Activated naive CD8-positive, alpha-beta T cell treated with anti-CD3 and anti-CD28 coated beads, Interleukin-2, amount 50 U/mL, for 24 hours (primary cell): ENCODE measurements around the gene SMARCAL1.

ENCODE experiments used
- ATAC-seq: fragments of 150-1000 bp; cut with Tn5 transposase; one replicate; pipeline ENCODE4 v1.10.0; 2021
- DNase-seq: peaks from one replicate; pipeline ENCODE4 v3.0.0; 2021
- H3K27ac Mint-ChIP-seq: one replicate; pipeline ENCODE4 v1.8.0; 2021; ENCODE audit warnings: mild to moderate bottlenecking, mixed read lengths
- H3K27me3 Mint-ChIP-seq: one replicate; pipeline ENCODE4 v1.8.0; 2021; ENCODE audit warnings: mixed read lengths
- H3K36me3 Mint-ChIP-seq: one replicate; pipeline ENCODE4 v1.8.0; 2021; ENCODE audit warnings: low read depth, mixed read lengths
- H3K4me1 Mint-ChIP-seq: one replicate; pipeline ENCODE4 v1.8.0; 2021; ENCODE audit warnings: mixed read lengths
- H3K4me3 Mint-ChIP-seq: one replicate; pipeline ENCODE4 v1.8.0; 2021; ENCODE audit warnings: mild to moderate bottlenecking, moderate library complexity, mixed read lengths
- H3K9me3 Mint-ChIP-seq: one replicate; pipeline ENCODE4 v1.8.0; 2021; ENCODE audit warnings: mixed read lengths

Gene SMARCAL1

GRCh38 chr2:216522892-216523502, 110.7 kb downstream of the SMARCAL1 start:
- ATAC-seq (no peak), DNase-seq (no peak)
- H3K27me3 Mint-ChIP-seq = no peaks in the 10 kb centered on the region
- no peak overlapping the region for H3K4me3 Mint-ChIP-seq
- no peaks in the 10 kb centered on the region for H3K4me1 Mint-ChIP-seq
- H3K9me3 Mint-ChIP-seq = no peaks in the 10 kb centered on the region
- H3K27ac Mint-ChIP-seq = no peak overlapping the region
- H3K36me3 Mint-ChIP-seq = no peaks in the 10 kb centered on the region

- Mint-ChIP-seq H3K4me1 (no peaks in the 10 kb centered on the region), H3K27me3 (no peaks in the 10 kb centered on the region), H3K4me3 (no peak overlapping the region), H3K27ac (no peak overlapping the region), H3K36me3 (no peaks in the 10 kb centered on the region), H3K9me3 (no peaks in the 10 kb centered on the region)
- DNase-seq = no peak
- ATAC-seq = no peak
Observed at GRCh38 chr2:216525972-216526371, 113.7 kb downstream of the SMARCAL1 start.

DNA sequence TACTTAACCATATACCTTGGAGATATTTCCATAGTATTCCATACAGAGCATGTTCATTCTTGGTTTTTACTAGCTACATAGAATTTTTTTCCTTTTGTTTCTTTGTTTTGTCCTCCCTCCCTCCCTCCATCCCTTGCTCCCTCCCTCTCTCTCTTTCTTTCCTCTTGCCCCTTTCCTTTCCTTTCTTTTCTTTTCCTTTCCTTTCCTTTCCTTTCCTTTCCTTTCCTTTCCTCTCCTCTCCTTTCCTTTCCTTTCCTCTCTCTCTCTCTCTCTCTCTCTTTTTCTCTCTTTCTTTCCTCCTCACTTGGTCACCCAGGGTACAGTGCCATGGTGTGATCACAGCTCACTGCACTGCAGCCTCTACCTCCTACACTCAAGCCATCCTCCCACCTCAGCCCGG, 114.7 kb downstream of the SMARCAL1 start:
- Mint-ChIP-seq H3K27ac (no peak overlapping the region), H3K4me1 (no peaks in the 10 kb centered on the region), H3K4me3 (no peak overlapping the region), H3K27me3 (no peaks in the 10 kb centered on the region), H3K9me3 (no peaks in the 10 kb centered on the region), H3K36me3 (no peaks in the 10 kb centered on the region)
- DNase-seq = no peak
- no peak for ATAC-seq

DNA sequence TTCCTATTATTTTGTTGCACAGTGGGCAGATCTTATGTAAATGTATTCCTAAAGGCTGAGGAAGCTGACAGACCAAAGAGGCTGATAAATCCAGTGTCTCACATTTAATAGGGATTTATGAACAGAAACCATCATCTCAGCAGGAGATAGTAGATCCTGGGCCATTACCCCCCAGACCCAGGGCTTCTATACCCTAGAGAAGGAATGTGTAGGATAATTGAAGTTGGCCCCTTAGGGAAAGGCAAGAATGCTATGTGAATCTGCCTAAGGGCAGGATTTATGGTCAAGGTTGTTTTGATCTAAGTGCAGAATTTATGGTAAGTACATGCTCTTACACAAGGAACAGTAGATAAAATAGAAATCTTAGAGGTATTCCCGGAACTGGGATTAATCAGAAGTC, 115.3 kb downstream of the SMARCAL1 start:
- Mint-ChIP-seq H3K36me3 (no peaks in the 10 kb centered on the region), H3K4me1 (no peaks in the 10 kb centered on the region), H3K27ac (no peak overlapping the region), H3K27me3 (no peaks in the 10 kb centered on the region), H3K9me3 (no peaks in the 10 kb centered on the region), H3K4me3 (no peak overlapping the region)
- no peak for DNase-seq
- ATAC-seq = no peak

DNA sequence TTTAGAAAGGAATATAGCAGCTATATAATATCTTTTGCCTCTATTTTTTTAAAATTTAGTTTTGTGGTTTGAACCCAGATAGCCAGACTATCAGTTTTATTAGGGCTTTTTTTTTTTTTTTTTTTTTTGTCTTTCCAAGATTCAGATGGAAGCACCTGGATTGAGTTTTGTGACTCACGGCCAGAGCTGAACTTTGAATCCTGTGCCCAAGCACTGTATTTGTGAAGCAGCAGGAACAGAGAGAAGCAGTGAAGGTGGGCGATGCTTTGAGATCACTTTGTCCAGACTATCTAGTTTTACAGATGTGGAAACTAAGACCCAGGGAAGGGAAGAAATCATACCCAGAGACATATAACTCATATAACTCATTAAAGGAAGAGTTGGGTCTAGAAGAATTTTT, 120.3 kb downstream of the SMARCAL1 start:
- Mint-ChIP-seq H3K4me3 (no peak overlapping the region), H3K27ac (no peak overlapping the region)
- ATAC-seq = no peak

More for the DNA sequence above, 120.3 kb downstream of the SMARCAL1 start:
- Mint-ChIP-seq H3K4me1 (peaks cover 2% of the 10 kb centered on the region), H3K36me3 (no peaks in the 10 kb centered on the region), H3K27me3 (peaks cover 4% of the 10 kb centered on the region), H3K9me3 (no peaks in the 10 kb centered on the region)
- no peak for DNase-seq
